ENCODE results near the gene FGF23. TPM values are rescaled to one million over a fixed set of nuclear protein-coding genes. Genes with fewer than 3 reads are reported as not detected.

The FGF23 gene
- total RNA-seq, 4 donors from 2014 or later: not detected

DNA sequence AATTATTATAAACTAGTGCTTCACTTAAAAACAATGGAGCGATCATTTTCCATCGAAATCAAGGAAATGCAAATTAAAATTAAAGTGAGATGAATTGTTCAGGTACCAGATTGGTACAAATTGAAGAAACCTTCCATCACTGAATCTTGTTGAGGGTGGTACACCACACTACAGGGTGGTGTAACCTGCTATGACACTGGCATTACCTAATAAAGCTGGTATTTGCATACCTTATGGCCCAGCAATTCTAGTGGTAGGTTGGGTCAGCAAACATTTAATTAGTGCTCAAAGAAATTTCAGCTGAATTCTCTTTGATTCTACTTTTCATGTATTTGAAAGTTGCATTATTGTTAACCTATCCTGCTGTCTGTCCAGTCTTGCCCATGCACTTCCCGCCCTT, 49.3 kb downstream of the FGF23 start:
- 92% methylated on average over 3 of the region's 3 CpGs for WGBS
- H3K27ac ChIP-seq: no peak overlapping the region
- no peak for DNase-seq (ENCODE audit: low spot score in 2 of 2)

DNA sequence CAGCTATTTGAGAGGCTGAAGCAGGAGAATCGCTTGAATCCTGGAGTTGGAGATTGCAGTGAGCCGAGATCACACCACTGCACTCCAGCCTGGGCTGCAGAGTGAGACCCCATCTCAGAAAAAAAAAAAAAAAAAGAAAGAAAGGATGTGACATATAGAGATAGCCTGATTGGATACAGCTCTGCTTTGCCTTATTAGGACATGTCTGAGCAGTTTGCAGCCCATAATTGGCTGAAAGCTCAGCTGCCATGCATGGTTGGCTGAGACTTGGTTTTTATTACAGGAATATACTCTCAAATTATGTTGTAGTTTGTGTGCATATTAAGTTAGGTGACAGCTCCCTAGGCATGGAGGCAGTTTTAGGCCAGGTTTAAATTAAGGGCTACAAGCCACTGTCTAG, 52.2 kb downstream of the FGF23 start:
- peaks cover 4% of the 10 kb centered on the region for H3K4me1 ChIP-seq
- TF ChIP-seq, protein P1, sequence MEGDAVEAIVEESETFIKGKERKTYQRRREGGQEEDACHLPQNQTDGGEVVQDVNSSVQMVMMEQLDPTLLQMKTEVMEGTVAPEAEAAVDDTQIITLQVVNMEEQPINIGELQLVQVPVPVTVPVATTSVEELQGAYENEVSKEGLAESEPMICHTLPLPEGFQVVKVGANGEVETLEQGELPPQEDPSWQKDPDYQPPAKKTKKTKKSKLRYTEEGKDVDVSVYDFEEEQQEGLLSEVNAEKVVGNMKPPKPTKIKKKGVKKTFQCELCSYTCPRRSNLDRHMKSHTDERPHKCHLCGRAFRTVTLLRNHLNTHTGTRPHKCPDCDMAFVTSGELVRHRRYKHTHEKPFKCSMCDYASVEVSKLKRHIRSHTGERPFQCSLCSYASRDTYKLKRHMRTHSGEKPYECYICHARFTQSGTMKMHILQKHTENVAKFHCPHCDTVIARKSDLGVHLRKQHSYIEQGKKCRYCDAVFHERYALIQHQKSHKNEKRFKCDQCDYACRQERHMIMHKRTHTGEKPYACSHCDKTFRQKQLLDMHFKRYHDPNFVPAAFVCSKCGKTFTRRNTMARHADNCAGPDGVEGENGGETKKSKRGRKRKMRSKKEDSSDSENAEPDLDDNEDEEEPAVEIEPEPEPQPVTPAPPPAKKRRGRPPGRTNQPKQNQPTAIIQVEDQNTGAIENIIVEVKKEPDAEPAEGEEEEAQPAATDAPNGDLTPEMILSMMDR (IDR thresholded peaks at IDR 0.05): no peak
- TF ChIP-seq POLR2AphosphoS5 (IDR thresholded peaks at IDR 0.05) (no peak), POLR2A (IDR thresholded peaks at IDR 0.05) (no peak), EP300 (IDR thresholded peaks at IDR 0.05) (no peak)
- H3K9me3 ChIP-seq: no peaks in the 10 kb centered on the region
- H3K36me3 ChIP-seq: no peaks in the 10 kb centered on the region
- no peak for DNase-seq (ENCODE audit: low spot score in 2 of 2)
- no peak overlapping the region for H3K4me3 ChIP-seq
- no peaks in the 10 kb centered on the region for H3K27me3 ChIP-seq
- no peak overlapping the region for H3K27ac ChIP-seq
- 88% methylated on average over 2 of the region's 2 CpGs for WGBS

More for the DNA sequence above, 49.3 kb downstream of the FGF23 start:
- no peak overlapping the region for H3K4me3 ChIP-seq
- no peaks in the 10 kb centered on the region for H3K9me3 ChIP-seq
- TF ChIP-seq, protein P1 (IDR thresholded peaks at IDR 0.05): no peak
- no peak for TF ChIP-seq POLR2A (IDR thresholded peaks at IDR 0.05)
- no peaks in the 10 kb centered on the region for H3K36me3 ChIP-seq
- no peaks in the 10 kb centered on the region for H3K4me1 ChIP-seq
- H3K27me3 ChIP-seq: no peaks in the 10 kb centered on the region

DNA sequence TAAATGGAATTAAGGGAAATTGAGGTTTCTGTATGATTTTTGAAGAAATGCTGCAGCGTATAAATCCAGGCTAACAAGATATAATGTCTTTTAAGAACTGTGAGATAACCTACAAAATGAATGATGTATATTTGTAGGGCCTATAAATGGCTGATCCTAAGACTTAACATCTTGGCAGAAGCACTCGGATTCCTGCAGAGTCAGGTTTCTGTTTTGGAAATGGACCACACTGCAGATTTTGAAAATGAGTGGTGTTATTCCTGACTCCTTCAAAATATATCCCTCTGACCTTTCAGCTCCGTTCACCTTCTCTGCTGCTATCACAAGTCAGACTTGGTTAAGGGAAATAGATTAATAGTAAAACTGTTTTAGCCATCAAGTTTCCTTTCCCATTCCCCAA, 53.5 kb downstream of the FGF23 start:
- Histone ChIP-seq H3K27me3 (no peaks in the 10 kb centered on the region), H3K36me3 (no peaks in the 10 kb centered on the region), H3K9me3 (no peaks in the 10 kb centered on the region), H3K27ac (no peak overlapping the region), H3K4me3 (no peak overlapping the region), H3K4me1 (peaks cover 12% of the 10 kb centered on the region)
- TF ChIP-seq POLR2AphosphoS5 (IDR thresholded peaks at IDR 0.05) (no peak), POLR2A (IDR thresholded peaks at IDR 0.05) (no peak), EP300 (IDR thresholded peaks at IDR 0.05) (no peak)
- TF ChIP-seq, protein P1 (IDR thresholded peaks at IDR 0.05): no peak
- WGBS: 86% methylated on average over 3 of the region's 3 CpGs
- DNase-seq (ENCODE audit: low spot score in 2 of 2): no peak

DNA sequence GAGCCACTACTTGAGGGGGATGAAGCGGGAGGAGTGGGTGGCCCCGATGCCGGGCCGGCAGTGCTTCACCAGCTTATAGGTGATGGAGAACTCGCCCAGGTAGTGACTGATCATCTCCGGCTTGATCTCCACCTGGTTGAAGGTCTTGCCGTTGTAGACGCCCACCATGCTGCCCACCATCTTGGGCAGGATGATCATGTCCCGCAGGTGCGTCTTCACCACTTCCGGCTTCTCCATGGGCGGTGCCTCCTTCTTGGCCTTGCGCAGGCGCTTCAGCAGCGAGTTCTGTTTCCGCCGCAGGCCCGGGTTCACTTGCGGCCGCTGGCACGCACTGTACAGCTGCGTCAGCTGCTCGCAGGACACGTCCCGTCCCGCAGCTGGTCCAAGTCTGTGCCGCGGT, 55.1 kb downstream of the FGF23 start:
- no peak overlapping the region for H3K4me3 ChIP-seq
- TF ChIP-seq POLR2A (IDR thresholded peaks at IDR 0.05) (no peak), EP300 (IDR thresholded peaks at IDR 0.05) (no peak), POLR2AphosphoS5 (IDR thresholded peaks at IDR 0.05) (no peak)
- TF ChIP-seq, protein P1 (IDR thresholded peaks at IDR 0.05): no peak
- no peaks in the 10 kb centered on the region for H3K36me3 ChIP-seq
- WGBS: 96% methylated on average over 27 of the region's 28 CpGs
- H3K27ac ChIP-seq: no peak overlapping the region
- no peak for DNase-seq (ENCODE audit: low spot score in 2 of 2)
- H3K4me1 ChIP-seq: peaks cover 17% of the 10 kb centered on the region
- no peaks in the 10 kb centered on the region for H3K27me3 ChIP-seq
- H3K9me3 ChIP-seq: no peaks in the 10 kb centered on the region

DNA sequence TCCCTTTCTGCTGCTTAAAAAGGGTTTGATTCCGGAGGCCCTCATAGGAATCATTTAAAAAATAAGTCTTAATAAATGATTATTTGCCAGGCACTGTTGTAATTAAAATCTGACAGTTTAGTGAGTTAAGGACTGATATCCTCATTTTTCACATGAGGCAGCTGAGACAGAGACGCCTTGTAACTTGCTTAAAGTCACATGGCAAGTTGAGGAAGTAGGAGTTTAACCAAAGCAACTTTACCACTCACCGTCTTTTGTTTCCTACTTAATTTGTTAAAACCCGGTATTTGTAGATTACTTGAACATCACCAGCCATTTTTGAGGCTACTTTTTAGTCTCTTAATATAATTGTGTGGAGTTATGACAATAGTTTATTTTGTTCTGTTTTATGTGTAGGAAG, 56.1 kb downstream of the FGF23 start:
- TF ChIP-seq EP300 (IDR thresholded peaks at IDR 0.05) (no peak), POLR2A (IDR thresholded peaks at IDR 0.05) (no peak), POLR2AphosphoS5 (IDR thresholded peaks at IDR 0.05) (no peak)
- TF ChIP-seq, protein P1 (IDR thresholded peaks at IDR 0.05): no peak
- H3K27me3 ChIP-seq: no peaks in the 10 kb centered on the region
- no peaks in the 10 kb centered on the region for H3K36me3 ChIP-seq
- 81% methylated on average over 4 of the region's 4 CpGs for WGBS
- H3K4me3 ChIP-seq: no peak overlapping the region
- no peak for DNase-seq (ENCODE audit: low spot score in 2 of 2)
- H3K9me3 ChIP-seq: no peaks in the 10 kb centered on the region
- H3K27ac ChIP-seq: no peak overlapping the region
- H3K4me1 ChIP-seq: peaks cover 17% of the 10 kb centered on the region

All from suprapubic skin (tissue), 4 donors.